GM23338 (cell line): ENCODE measurements around the gene CASS4. TPM values are rescaled to one million over a fixed set of nuclear protein-coding genes. Genes with fewer than 3 reads are reported as not detected.

Experiments
- ATAC-seq: fragments of 200-7000 bp; cut with Tn5 transposase; 3 replicates; pipeline ENCODE4 v1.9.1; 2020
- DNase-seq: peaks from one replicate; pipeline ENCODE4 v3.0.0-alpha.2; 2015; ENCODE audit warnings: low spot score
- H2AFZ ChIP-seq: fragments of 200-600 bp; sonication (generic); 2 replicates; pipeline ENCODE4 v1.8.0; 2016; ENCODE audit warnings: antibody characterized with exemption, mild to moderate bottlenecking, moderate library complexity
- H3F3A ChIP-seq: fragments of 200-600 bp; sonication (generic); replicated peaks from 2 replicates; pipeline ENCODE4 v1.8.0; 2017; ENCODE audit warnings: antibody characterized with exemption, mixed run types, low read depth
- H3K27ac ChIP-seq: fragments of 200-600 bp; sonication (generic); 2 replicates; pipeline ENCODE4 v1.6.1; 2016; ENCODE audit warnings: low read depth
- H3K27me3 ChIP-seq: fragments of 200-600 bp; sonication (generic); 2 replicates; pipeline ENCODE4 v1.8.0; 2016; ENCODE audit warnings: mild to moderate bottlenecking, mixed run types, moderate library complexity; ENCODE audit not compliant: insufficient read depth
- H3K36me3 ChIP-seq: fragments of 200-600 bp; sonication (generic); 2 replicates; pipeline ENCODE4 v1.8.0; 2016; ENCODE audit warnings: mild to moderate bottlenecking; ENCODE audit not compliant: insufficient read depth
- H3K4me1 ChIP-seq: fragments of 200-600 bp; sonication (generic); 2 replicates; pipeline ENCODE4 v1.8.0; 2016; ENCODE audit warnings: mild to moderate bottlenecking, moderate library complexity; ENCODE audit not compliant: insufficient read depth
- H3K4me2 ChIP-seq: fragments of 200-600 bp; sonication (generic); 2 replicates; pipeline ENCODE4 v1.7.1; 2017; ENCODE audit warnings: mixed run types
- H3K4me3 ChIP-seq: fragments of 200-600 bp; sonication (generic); 2 replicates; pipeline ENCODE4 v1.6.1; 2016; ENCODE audit warnings: mixed run types
- H3K79me2 ChIP-seq: fragments of 200-600 bp; sonication (generic); replicated peaks from 2 replicates; pipeline ENCODE4 v1.8.0; 2017; ENCODE audit warnings: mild to moderate bottlenecking; ENCODE audit not compliant: insufficient read depth
- H3K9me2 ChIP-seq: fragments of 200-600 bp; sonication (generic); 2 replicates; pipeline ENCODE4 v1.8.0; 2017; ENCODE audit not compliant: insufficient read depth
- H4K20me1 ChIP-seq: fragments of 200-600 bp; sonication (generic); replicated peaks from 2 replicates; pipeline ENCODE4 v1.8.0; 2017; ENCODE audit warnings: mild to moderate bottlenecking; ENCODE audit not compliant: insufficient read depth
- H3K27ac Mint-ChIP-seq: 2 replicates; pipeline ENCODE4 v1.8.0; 2020; ENCODE audit warnings: inconsistent platforms, mild to moderate bottlenecking, moderate library complexity, mixed read lengths
- H3K27me3 Mint-ChIP-seq: 3 replicates; pipeline ENCODE4 v1.8.0; 2022; ENCODE audit warnings: low read depth, mild to moderate bottlenecking, moderate library complexity, mixed read lengths, inconsistent platforms; ENCODE audit not compliant: insufficient read depth, poor library complexity
- H3K36me3 Mint-ChIP-seq: 3 replicates; pipeline ENCODE4 v1.8.0; 2021; ENCODE audit warnings: low read depth, mild to moderate bottlenecking, inconsistent platforms, moderate library complexity, mixed read lengths
- H3K4me1 Mint-ChIP-seq: 3 replicates; pipeline ENCODE4 v1.8.0; 2020; ENCODE audit warnings: mild to moderate bottlenecking, inconsistent platforms, mixed read lengths
- H3K4me3 Mint-ChIP-seq: 3 replicates; pipeline ENCODE4 v1.8.0; 2021; ENCODE audit warnings: moderate library complexity, mild to moderate bottlenecking, inconsistent platforms, mixed read lengths
- H3K9me3 Mint-ChIP-seq: 3 replicates; pipeline ENCODE4 v1.8.0; 2020; ENCODE audit warnings: moderate library complexity, mild to moderate bottlenecking, inconsistent platforms, mixed read lengths
- CREB1 ChIP-seq: fragments of 250-450 bp; sonication (Bioruptor Pico); IDR thresholded peaks from 2 replicates; pipeline ENCODE4 v1.5.0; 2020; ENCODE audit warnings: low read depth, mild to moderate bottlenecking, moderate library complexity
- EZH2 ChIP-seq: fragments of 200-600 bp; sonication (generic); IDR thresholded peaks from one replicate; pipeline ENCODE4 v1.8.0; 2017; ENCODE audit warnings: antibody characterized with exemption, mild to moderate bottlenecking, low read depth; ENCODE audit not compliant: unreplicated experiment
- EZH2phosphoT487 ChIP-seq: fragments of 200-600 bp; sonication (generic); IDR thresholded peaks from one replicate; pipeline ENCODE4 v1.8.1; 2018; ENCODE audit warnings: antibody characterized with exemption; ENCODE audit not compliant: unreplicated experiment
- JUNB ChIP-seq: IDR thresholded peaks from one replicate; pipeline ENCODE4 v1.6.1; 2016; ENCODE audit warnings: antibody characterized with exemption; ENCODE audit not compliant: unreplicated experiment
- NANOG ChIP-seq: IDR thresholded peaks from 2 replicates; pipeline ENCODE4 v1.6.1; 2016; ENCODE audit warnings: antibody characterized with exemption, borderline replicate concordance
- POLR2AphosphoS5 ChIP-seq: IDR thresholded peaks from 2 replicates; pipeline ENCODE4 v1.6.1; 2016; ENCODE audit warnings: antibody characterized with exemption, low read depth
- STAT1 ChIP-seq: IDR thresholded peaks from one replicate; pipeline ENCODE4 v1.6.1; 2016; ENCODE audit warnings: antibody characterized with exemption; ENCODE audit not compliant: unreplicated experiment
- ZNF114 ChIP-seq: fragments of 250-450 bp; sonication (Bioruptor Pico); IDR thresholded peaks from 2 replicates; pipeline ENCODE4 v1.5.0; 2020; ENCODE audit warnings: mild to moderate bottlenecking, moderate library complexity
- ZNF331 ChIP-seq: fragments of 250-450 bp; sonication (Bioruptor Pico); IDR thresholded peaks from 2 replicates; pipeline ENCODE4 v1.5.0; 2020; ENCODE audit warnings: low read depth, mild to moderate bottlenecking, moderate library complexity
- polyA plus RNA-seq: library from polyadenylated mRNA; unstranded; fragments of >200 nt; fragmentation: Nextera tagmentation; extraction: Ambion mirVana; gene quantifications from 2 replicates; pipeline ENCODE4 v1.2.1, GENCODE V29; 2016
- total RNA-seq: library from RNA; depleted of rRNA; stranded (reverse); fragments of >200 nt; shearing (Covaris generic); gene quantifications from 2 replicates; pipeline ENCODE4 v1.2.3, GENCODE V29; 2014
- TF ChIP-seq, protein P1 (sequence below): fragments of 250-450 bp; sonication (Bioruptor Pico); IDR thresholded peaks from 2 replicates; pipeline ENCODE4 v1.5.0; 2020; ENCODE audit warnings: mild to moderate bottlenecking, moderate library complexity
- TF ChIP-seq, protein P2 (sequence below): IDR thresholded peaks from one replicate; pipeline ENCODE4 v1.6.1; 2018; ENCODE audit warnings: antibody characterized with exemption; ENCODE audit not compliant: unreplicated experiment
- TF ChIP-seq, protein P3 (sequence below), 2 experiments: fragments of 200-600 bp in 1 of 2; sonication (generic) in 1 of 2; conservative IDR thresholded peaks; 2 replicates each; pipeline versions ENCODE4 v1.5.1 to v1.6.1; 2016 to 2017; ENCODE audit warnings: antibody characterized with exemption in 2 of 2, low read depth in 2 of 2, mild to moderate bottlenecking in 2 of 2, moderate library complexity in 1 of 2
- TF ChIP-seq, protein P4 (sequence below): IDR thresholded peaks from 2 replicates; pipeline ENCODE4 v1.6.1; 2016; ENCODE audit warnings: antibody characterized with exemption

CASS4 gene
- total and polyA plus RNA-seq, 2 experiments from 2014 or later, result not detected

DNA sequence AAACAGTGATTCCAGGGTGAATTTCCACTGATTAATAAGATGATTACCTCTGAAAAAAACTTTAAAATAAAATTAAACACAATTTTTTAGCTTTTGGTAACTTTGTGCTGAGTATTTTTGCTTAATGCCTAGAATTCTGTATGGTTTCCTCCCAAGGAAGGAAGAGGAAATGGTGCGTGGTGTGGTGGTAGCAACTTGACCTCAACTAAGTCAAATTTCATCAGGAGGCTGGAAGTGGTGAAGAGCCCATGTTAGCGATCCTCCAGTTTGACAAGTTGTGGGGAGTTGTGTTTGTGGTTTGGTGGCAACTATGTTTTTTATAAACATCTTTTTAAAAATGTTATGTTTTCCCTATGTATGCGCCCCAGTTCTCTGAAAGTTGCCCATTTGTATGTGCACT, 51.4 kb downstream of the CASS4 start:
- no peak overlapping the region for H3K4me3 Mint-ChIP-seq
- no peaks in the 10 kb centered on the region for H3K36me3 Mint-ChIP-seq
- H3K4me3 ChIP-seq, result no peak overlapping the region
- TF ChIP-seq EZH2 (no peak), ZNF114 (no peak), JUNB (no peak), NANOG (no peak), POLR2AphosphoS5 (no peak), EZH2phosphoT487 (no peak), STAT1 (no peak), ZNF331 (CRISPR knock-in tag) (no peak), CREB1 (CRISPR knock-in tag) (no peak)
- TF ChIP-seq, protein P1, sequence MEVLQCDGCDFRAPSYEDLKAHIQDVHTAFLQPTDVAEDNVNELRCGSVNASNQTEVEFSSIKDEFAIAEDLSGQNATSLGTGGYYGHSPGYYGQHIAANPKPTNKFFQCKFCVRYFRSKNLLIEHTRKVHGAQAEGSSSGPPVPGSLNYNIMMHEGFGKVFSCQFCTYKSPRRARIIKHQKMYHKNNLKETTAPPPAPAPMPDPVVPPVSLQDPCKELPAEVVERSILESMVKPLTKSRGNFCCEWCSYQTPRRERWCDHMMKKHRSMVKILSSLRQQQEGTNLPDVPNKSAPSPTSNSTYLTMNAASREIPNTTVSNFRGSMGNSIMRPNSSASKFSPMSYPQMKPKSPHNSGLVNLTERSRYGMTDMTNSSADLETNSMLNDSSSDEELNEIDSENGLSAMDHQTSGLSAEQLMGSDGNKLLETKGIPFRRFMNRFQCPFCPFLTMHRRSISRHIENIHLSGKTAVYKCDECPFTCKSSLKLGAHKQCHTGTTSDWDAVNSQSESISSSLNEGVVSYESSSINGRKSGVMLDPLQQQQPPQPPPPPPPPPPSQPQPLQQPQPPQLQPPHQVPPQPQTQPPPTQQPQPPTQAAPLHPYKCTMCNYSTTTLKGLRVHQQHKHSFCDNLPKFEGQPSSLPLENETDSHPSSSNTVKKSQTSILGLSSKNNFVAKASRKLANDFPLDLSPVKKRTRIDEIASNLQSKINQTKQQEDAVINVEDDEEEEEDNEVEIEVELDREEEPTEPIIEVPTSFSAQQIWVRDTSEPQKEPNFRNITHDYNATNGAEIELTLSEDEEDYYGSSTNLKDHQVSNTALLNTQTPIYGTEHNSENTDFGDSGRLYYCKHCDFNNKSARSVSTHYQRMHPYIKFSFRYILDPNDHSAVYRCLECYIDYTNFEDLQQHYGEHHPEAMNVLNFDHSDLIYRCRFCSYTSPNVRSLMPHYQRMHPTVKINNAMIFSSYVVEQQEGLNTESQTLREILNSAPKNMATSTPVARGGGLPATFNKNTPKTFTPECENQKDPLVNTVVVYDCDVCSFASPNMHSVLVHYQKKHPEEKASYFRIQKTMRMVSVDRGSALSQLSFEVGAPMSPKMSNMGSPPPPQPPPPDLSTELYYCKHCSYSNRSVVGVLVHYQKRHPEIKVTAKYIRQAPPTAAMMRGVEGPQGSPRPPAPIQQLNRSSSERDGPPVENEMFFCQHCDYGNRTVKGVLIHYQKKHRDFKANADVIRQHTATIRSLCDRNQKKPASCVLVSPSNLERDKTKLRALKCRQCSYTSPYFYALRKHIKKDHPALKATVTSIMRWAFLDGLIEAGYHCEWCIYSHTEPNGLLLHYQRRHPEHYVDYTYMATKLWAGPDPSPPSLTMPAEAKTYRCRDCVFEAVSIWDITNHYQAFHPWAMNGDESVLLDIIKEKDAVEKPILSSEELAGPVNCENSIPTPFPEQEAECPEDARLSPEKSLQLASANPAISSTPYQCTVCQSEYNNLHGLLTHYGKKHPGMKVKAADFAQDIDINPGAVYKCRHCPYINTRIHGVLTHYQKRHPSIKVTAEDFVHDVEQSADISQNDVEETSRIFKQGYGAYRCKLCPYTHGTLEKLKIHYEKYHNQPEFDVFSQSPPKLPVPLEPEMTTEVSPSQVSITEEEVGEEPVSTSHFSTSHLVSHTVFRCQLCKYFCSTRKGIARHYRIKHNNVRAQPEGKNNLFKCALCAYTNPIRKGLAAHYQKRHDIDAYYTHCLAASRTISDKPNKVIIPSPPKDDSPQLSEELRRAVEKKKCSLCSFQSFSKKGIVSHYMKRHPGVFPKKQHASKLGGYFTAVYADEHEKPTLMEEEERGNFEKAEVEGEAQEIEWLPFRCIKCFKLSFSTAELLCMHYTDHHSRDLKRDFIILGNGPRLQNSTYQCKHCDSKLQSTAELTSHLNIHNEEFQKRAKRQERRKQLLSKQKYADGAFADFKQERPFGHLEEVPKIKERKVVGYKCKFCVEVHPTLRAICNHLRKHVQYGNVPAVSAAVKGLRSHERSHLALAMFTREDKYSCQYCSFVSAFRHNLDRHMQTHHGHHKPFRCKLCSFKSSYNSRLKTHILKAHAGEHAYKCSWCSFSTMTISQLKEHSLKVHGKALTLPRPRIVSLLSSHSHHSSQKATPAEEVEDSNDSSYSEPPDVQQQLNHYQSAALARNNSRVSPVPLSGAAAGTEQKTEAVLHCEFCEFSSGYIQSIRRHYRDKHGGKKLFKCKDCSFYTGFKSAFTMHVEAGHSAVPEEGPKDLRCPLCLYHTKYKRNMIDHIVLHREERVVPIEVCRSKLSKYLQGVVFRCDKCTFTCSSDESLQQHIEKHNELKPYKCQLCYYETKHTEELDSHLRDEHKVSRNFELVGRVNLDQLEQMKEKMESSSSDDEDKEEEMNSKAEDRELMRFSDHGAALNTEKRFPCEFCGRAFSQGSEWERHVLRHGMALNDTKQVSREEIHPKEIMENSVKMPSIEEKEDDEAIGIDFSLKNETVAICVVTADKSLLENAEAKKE (CRISPR knock-in tag), result no peak
- TF ChIP-seq, protein P2, sequence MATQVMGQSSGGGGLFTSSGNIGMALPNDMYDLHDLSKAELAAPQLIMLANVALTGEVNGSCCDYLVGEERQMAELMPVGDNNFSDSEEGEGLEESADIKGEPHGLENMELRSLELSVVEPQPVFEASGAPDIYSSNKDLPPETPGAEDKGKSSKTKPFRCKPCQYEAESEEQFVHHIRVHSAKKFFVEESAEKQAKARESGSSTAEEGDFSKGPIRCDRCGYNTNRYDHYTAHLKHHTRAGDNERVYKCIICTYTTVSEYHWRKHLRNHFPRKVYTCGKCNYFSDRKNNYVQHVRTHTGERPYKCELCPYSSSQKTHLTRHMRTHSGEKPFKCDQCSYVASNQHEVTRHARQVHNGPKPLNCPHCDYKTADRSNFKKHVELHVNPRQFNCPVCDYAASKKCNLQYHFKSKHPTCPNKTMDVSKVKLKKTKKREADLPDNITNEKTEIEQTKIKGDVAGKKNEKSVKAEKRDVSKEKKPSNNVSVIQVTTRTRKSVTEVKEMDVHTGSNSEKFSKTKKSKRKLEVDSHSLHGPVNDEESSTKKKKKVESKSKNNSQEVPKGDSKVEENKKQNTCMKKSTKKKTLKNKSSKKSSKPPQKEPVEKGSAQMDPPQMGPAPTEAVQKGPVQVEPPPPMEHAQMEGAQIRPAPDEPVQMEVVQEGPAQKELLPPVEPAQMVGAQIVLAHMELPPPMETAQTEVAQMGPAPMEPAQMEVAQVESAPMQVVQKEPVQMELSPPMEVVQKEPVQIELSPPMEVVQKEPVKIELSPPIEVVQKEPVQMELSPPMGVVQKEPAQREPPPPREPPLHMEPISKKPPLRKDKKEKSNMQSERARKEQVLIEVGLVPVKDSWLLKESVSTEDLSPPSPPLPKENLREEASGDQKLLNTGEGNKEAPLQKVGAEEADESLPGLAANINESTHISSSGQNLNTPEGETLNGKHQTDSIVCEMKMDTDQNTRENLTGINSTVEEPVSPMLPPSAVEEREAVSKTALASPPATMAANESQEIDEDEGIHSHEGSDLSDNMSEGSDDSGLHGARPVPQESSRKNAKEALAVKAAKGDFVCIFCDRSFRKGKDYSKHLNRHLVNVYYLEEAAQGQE, result no peak
- TF ChIP-seq, protein P3, sequence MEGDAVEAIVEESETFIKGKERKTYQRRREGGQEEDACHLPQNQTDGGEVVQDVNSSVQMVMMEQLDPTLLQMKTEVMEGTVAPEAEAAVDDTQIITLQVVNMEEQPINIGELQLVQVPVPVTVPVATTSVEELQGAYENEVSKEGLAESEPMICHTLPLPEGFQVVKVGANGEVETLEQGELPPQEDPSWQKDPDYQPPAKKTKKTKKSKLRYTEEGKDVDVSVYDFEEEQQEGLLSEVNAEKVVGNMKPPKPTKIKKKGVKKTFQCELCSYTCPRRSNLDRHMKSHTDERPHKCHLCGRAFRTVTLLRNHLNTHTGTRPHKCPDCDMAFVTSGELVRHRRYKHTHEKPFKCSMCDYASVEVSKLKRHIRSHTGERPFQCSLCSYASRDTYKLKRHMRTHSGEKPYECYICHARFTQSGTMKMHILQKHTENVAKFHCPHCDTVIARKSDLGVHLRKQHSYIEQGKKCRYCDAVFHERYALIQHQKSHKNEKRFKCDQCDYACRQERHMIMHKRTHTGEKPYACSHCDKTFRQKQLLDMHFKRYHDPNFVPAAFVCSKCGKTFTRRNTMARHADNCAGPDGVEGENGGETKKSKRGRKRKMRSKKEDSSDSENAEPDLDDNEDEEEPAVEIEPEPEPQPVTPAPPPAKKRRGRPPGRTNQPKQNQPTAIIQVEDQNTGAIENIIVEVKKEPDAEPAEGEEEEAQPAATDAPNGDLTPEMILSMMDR (conservative IDR thresholded peaks at IDR 0.05; ENCODE audit: low read depth in 2 of 2), result no peak
- TF ChIP-seq, protein P4, sequence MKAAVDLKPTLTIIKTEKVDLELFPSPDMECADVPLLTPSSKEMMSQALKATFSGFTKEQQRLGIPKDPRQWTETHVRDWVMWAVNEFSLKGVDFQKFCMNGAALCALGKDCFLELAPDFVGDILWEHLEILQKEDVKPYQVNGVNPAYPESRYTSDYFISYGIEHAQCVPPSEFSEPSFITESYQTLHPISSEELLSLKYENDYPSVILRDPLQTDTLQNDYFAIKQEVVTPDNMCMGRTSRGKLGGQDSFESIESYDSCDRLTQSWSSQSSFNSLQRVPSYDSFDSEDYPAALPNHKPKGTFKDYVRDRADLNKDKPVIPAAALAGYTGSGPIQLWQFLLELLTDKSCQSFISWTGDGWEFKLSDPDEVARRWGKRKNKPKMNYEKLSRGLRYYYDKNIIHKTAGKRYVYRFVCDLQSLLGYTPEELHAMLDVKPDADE, result no peak
- no peaks in the 10 kb centered on the region for H3K4me1 Mint-ChIP-seq
- no peak overlapping the region for H3K4me2 ChIP-seq
- no peak overlapping the region for H2AFZ ChIP-seq
- H3K79me2 ChIP-seq, result no peaks in the 10 kb centered on the region
- no peaks in the 10 kb centered on the region for H3K27me3 ChIP-seq
- no peak overlapping the region for H3K27ac Mint-ChIP-seq
- no peak for DNase-seq
- no peaks in the 10 kb centered on the region for H3K9me2 ChIP-seq
- H3F3A ChIP-seq, result no peaks in the 10 kb centered on the region
- peaks cover 1% of the 10 kb centered on the region for H3K27me3 Mint-ChIP-seq
- no peaks in the 10 kb centered on the region for H3K9me3 Mint-ChIP-seq
- H3K36me3 ChIP-seq, result no peaks in the 10 kb centered on the region
- peaks cover 3% of the 10 kb centered on the region; the same call in 1 of the 2 replicates for H3K4me1 ChIP-seq
- H3K27ac ChIP-seq, result no peak overlapping the region
- ATAC-seq, result no peak
- no peaks in the 10 kb centered on the region for H4K20me1 ChIP-seq
